Stimulated activated naive CD8-positive, alpha-beta T cell treated with anti-CD3 and anti-CD28 coated beads, Interleukin-15, Interleukin-2, amounts not matched to agents 100 ng/mL and 50 ng/mL, for 24 hours (primary cell): ENCODE data around the gene ELF3.

Experiments used
- H3K27ac Mint-ChIP-seq: one replicate; pipeline ENCODE4 v1.8.0; 2021; ENCODE audit warnings: mild to moderate bottlenecking, mixed read lengths
- H3K27me3 Mint-ChIP-seq: one replicate; pipeline ENCODE4 v1.8.0; 2021; ENCODE audit warnings: mixed read lengths
- H3K36me3 Mint-ChIP-seq: one replicate; pipeline ENCODE4 v1.8.0; 2021; ENCODE audit warnings: low read depth, mixed read lengths
- H3K4me1 Mint-ChIP-seq: one replicate; pipeline ENCODE4 v1.8.0; 2021; ENCODE audit warnings: low read depth, mixed read lengths
- H3K4me3 Mint-ChIP-seq: one replicate; pipeline ENCODE4 v1.8.0; 2021; ENCODE audit warnings: mild to moderate bottlenecking, mixed read lengths
- H3K9me3 Mint-ChIP-seq: one replicate; pipeline ENCODE4 v1.8.0; 2021; ENCODE audit warnings: mixed read lengths

ELF3 gene

GRCh38 chr1:201990427-201990826 is 20.0 kb upstream of the ELF3 start:
- no peak overlapping the region for H3K4me3 Mint-ChIP-seq
- no peaks in the 10 kb centered on the region for H3K27me3 Mint-ChIP-seq
- no peak overlapping the region for H3K27ac Mint-ChIP-seq
- H3K4me1 Mint-ChIP-seq: no peaks in the 10 kb centered on the region
- peaks cover 35% of the 10 kb centered on the region for H3K36me3 Mint-ChIP-seq
- H3K9me3 Mint-ChIP-seq: no peaks in the 10 kb centered on the region

GRCh38 chr1:201999625-202000238 is 10.7 kb upstream of the ELF3 start:
- Mint-ChIP-seq H3K36me3 (peaks cover 56% of the 10 kb centered on the region), H3K27me3 (no peaks in the 10 kb centered on the region), H3K27ac (no peak overlapping the region), H3K9me3 (no peaks in the 10 kb centered on the region), H3K4me3 (no peak overlapping the region), H3K4me1 (no peaks in the 10 kb centered on the region)

DNA sequence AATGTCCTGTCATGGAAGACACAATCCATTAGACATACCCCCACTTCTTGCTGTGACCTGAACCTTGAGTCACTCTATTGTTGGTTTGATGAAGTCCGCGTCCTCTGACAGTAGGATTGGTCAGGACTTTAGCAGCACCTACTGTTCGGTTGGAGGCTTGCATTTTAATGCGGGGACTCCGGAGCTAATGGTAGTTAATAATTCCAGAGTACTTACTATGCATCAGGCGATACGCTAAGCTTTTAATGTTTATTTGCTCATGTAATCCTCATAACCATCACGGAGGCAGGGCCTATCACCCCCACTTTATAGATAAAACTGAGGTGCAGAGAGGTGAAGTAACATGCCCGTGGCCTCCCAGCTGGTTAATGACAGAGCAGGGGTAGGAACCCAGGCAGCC is 7.9 kb upstream of the ELF3 start:
- Mint-ChIP-seq H3K9me3 (no peaks in the 10 kb centered on the region), H3K27ac (no peak overlapping the region), H3K4me1 (no peaks in the 10 kb centered on the region), H3K36me3 (peaks cover 52% of the 10 kb centered on the region), H3K4me3 (no peak overlapping the region), H3K27me3 (no peaks in the 10 kb centered on the region)

DNA sequence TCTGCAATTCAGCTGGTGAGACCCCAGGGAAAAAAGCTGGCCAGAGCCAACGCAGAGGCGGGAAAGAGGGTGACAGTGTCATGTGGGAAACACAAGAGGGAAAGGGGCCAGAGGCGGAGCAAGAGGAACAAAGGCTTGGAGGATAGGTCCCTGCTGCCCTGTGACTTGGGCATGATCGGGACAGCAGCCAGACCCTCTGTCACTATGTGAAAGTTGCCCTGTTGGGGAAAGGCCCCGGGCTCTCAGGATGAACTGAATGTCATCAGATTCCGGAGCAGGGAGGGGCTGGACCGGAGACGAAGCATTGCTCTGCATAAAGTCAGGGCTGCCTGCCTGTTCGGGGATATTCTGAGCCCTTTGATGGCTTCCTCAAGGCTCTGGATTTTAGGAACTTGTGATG is 5.7 kb upstream of the ELF3 start:
- Mint-ChIP-seq H3K27me3 (no peaks in the 10 kb centered on the region), H3K36me3 (peaks cover 49% of the 10 kb centered on the region), H3K4me1 (no peaks in the 10 kb centered on the region), H3K27ac (no peak overlapping the region), H3K4me3 (no peak overlapping the region), H3K9me3 (no peaks in the 10 kb centered on the region)

DNA sequence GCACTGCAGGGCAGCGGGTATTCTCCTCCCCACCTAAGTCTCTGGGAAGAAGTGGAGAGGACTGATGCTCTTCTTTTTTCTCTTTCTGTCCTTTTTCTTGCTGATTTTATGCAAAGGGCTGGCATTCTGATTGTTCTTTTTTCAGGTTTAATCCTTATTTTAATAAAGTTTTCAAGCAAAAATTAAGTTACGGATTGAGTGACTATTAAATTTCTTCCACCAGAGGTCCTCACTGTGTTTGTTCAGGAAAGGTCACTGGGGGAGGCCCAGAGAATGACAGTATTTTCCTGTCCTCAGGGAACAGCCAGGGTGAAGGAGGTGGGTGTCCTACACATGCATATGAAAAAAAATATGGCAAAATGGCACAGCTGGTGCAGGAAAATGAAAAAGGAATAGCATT is 4.4 kb upstream of the ELF3 start:
- Mint-ChIP-seq H3K36me3 (peaks cover 38% of the 10 kb centered on the region), H3K27ac (no peak overlapping the region), H3K9me3 (no peaks in the 10 kb centered on the region), H3K4me1 (no peaks in the 10 kb centered on the region), H3K4me3 (no peak overlapping the region), H3K27me3 (no peaks in the 10 kb centered on the region)

GRCh38 chr1:202007304-202007703 is 3.1 kb upstream of the ELF3 start:
- Mint-ChIP-seq H3K27me3 (no peaks in the 10 kb centered on the region), H3K9me3 (no peaks in the 10 kb centered on the region), H3K4me1 (no peaks in the 10 kb centered on the region), H3K4me3 (no peak overlapping the region), H3K27ac (no peak overlapping the region), H3K36me3 (peaks cover 30% of the 10 kb centered on the region)

GRCh38 chr1:202007805-202008489 is 2.4 kb upstream of the ELF3 start:
- H3K36me3 Mint-ChIP-seq: peaks cover 24% of the 10 kb centered on the region
- no peaks in the 10 kb centered on the region for H3K9me3 Mint-ChIP-seq
- H3K4me3 Mint-ChIP-seq: no peak overlapping the region
- H3K4me1 Mint-ChIP-seq: no peaks in the 10 kb centered on the region
- H3K27ac Mint-ChIP-seq: no peak overlapping the region
- no peaks in the 10 kb centered on the region for H3K27me3 Mint-ChIP-seq

GRCh38 chr1:202009326-202010179 is 834 bp upstream of the ELF3 start:
- no peak overlapping the region for H3K27ac Mint-ChIP-seq
- no peaks in the 10 kb centered on the region for H3K27me3 Mint-ChIP-seq

GRCh38 chr1:202011994-202012393 is 1.6 kb downstream of the ELF3 start:
- no peak overlapping the region for H3K4me3 Mint-ChIP-seq
- no peaks in the 10 kb centered on the region for H3K27me3 Mint-ChIP-seq
- no peak overlapping the region for H3K27ac Mint-ChIP-seq
- H3K4me1 Mint-ChIP-seq: no peaks in the 10 kb centered on the region
- H3K36me3 Mint-ChIP-seq: no peaks in the 10 kb centered on the region
- no peaks in the 10 kb centered on the region for H3K9me3 Mint-ChIP-seq

More at GRCh38 chr1:202009326-202010179, 834 bp upstream of the ELF3 start:
- Mint-ChIP-seq H3K9me3 (no peaks in the 10 kb centered on the region), H3K4me1 (no peaks in the 10 kb centered on the region), H3K36me3 (peaks cover 10% of the 10 kb centered on the region), H3K4me3 (no peak overlapping the region)

GRCh38 chr1:202012544-202013478 is 2.4 kb downstream of the ELF3 start:
- H3K27me3 Mint-ChIP-seq: no peaks in the 10 kb centered on the region
- H3K4me1 Mint-ChIP-seq: no peaks in the 10 kb centered on the region
- H3K4me3 Mint-ChIP-seq: no peak overlapping the region
- no peak overlapping the region for H3K27ac Mint-ChIP-seq
- H3K9me3 Mint-ChIP-seq: no peaks in the 10 kb centered on the region
- no peaks in the 10 kb centered on the region for H3K36me3 Mint-ChIP-seq

GRCh38 chr1:202013603-202014002 is 3.2 kb downstream of the ELF3 start:
- no peaks in the 10 kb centered on the region for H3K36me3 Mint-ChIP-seq
- H3K9me3 Mint-ChIP-seq: no peaks in the 10 kb centered on the region
- no peak overlapping the region for H3K4me3 Mint-ChIP-seq
- H3K27me3 Mint-ChIP-seq: no peaks in the 10 kb centered on the region
- no peak overlapping the region for H3K27ac Mint-ChIP-seq
- H3K4me1 Mint-ChIP-seq: no peaks in the 10 kb centered on the region

- no peaks in the 10 kb centered on the region for H3K4me1 Mint-ChIP-seq
- H3K36me3 Mint-ChIP-seq: no peaks in the 10 kb centered on the region
- no peak overlapping the region for H3K27ac Mint-ChIP-seq
- no peaks in the 10 kb centered on the region for H3K9me3 Mint-ChIP-seq
- no peak overlapping the region for H3K4me3 Mint-ChIP-seq
- peaks cover 4% of the 10 kb centered on the region for H3K27me3 Mint-ChIP-seq
Measured at GRCh38 chr1:202014060-202014459, 3.7 kb downstream of the ELF3 start.

DNA sequence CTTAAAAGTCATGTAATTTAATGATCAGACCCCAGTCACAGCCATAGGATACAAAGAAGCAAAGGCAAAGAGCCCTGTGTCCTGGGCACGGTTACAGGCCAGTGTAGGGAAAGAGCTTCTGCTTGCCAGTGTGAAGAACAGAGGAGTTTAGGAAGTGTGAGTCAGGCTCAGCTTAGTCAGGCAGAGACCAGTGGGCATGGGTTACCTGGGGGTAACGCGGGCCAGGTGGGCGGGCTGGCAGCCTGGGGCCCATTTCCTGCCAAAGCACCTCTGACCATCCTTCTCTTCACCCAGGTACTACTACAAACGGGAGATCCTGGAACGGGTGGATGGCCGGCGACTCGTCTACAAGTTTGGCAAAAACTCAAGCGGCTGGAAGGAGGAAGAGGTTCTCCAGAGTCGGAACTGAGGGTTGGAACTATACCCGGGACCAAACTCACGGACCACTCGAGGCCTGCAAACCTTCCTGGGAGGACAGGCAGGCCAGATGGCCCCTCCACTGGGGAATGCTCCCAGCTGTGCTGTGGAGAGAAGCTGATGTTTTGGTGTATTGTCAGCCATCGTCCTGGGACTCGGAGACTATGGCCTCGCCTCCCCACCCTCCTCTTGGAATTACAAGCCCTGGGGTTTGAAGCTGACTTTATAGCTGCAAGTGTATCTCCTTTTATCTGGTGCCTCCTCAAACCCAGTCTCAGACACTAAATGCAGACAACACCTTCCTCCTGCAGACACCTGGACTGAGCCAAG is 4.7 kb downstream of the ELF3 start:
- Mint-ChIP-seq H3K4me1 (no peaks in the 10 kb centered on the region), H3K27ac (no peak overlapping the region), H3K9me3 (no peaks in the 10 kb centered on the region), H3K4me3 (no peak overlapping the region), H3K27me3 (peaks cover 4% of the 10 kb centered on the region), H3K36me3 (no peaks in the 10 kb centered on the region)

DNA sequence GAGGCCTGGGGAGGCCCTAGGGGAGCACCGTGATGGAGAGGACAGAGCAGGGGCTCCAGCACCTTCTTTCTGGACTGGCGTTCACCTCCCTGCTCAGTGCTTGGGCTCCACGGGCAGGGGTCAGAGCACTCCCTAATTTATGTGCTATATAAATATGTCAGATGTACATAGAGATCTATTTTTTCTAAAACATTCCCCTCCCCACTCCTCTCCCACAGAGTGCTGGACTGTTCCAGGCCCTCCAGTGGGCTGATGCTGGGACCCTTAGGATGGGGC is 5.2 kb downstream of the ELF3 start:
- peaks cover 4% of the 10 kb centered on the region for H3K27me3 Mint-ChIP-seq
- H3K4me3 Mint-ChIP-seq: no peak overlapping the region
- H3K27ac Mint-ChIP-seq: no peak overlapping the region

More for the DNA sequence above, 5.2 kb downstream of the ELF3 start:
- Mint-ChIP-seq H3K9me3 (no peaks in the 10 kb centered on the region), H3K36me3 (no peaks in the 10 kb centered on the region), H3K4me1 (no peaks in the 10 kb centered on the region)
